ENCODE results near the gene ZNF500. TPM values are rescaled to one million over a fixed set of nuclear protein-coding genes. Genes with fewer than 3 reads are reported as not detected.
A peak's percentile ranks its signal among the peaks of the same experiment; 100 is the strongest.

The ZNF500 gene
- total RNA-seq, 1 experiment from 2014 or later: 29.2 TPM

- Histone ChIP-seq H3F3A (ENCODE audit: insufficient read depth, low read depth) (peaks cover 28% of the 10 kb centered on the region), H3K9me2 (ENCODE audit: insufficient read depth) (no peaks in the 10 kb centered on the region), H3K4me3 (peak overlapping the region; percentile 81), H2AFZ (peak overlapping the region; percentile 34; the same call in 1 of the 2 replicates), H3K9me3 (ENCODE audit: insufficient read depth, low read depth) (no peaks in the 10 kb centered on the region), H3K4me1 (replicated peaks; ENCODE audit: insufficient read depth) (peaks cover 23% of the 10 kb centered on the region), H3K27me3 (ENCODE audit: insufficient read depth, low read depth) (no peaks in the 10 kb centered on the region), H3K79me2 (ENCODE audit: low read depth) (peaks cover 14% of the 10 kb centered on the region), H3K36me3 (ENCODE audit: low read depth) (no peaks in the 10 kb centered on the region; the same call in 1 of the 2 replicates), H3K4me2 (peak overlapping the region; percentile 96), H3K27ac (peak overlapping the region; percentile 76), H4K20me1 (ENCODE audit: insufficient read depth) (no peaks in the 10 kb centered on the region)
- TF ChIP-seq EZH2 (IDR thresholded peaks at IDR 0.05; ENCODE audit: low read depth): no peak
- no peak for TF ChIP-seq CTCF (conservative IDR thresholded peaks at IDR 0.05)
- no peak for DNase-seq
- CTCF ChIA-PET: no interaction called here
- intact Hi-C loops (cut with micrococcal nuclease; ENCODE audit: unreplicated experiment): no loop called here
- POLR2A ChIA-PET (ENCODE audit: unreplicated experiment): interaction anchor here (0.5 to 0.7 kb wide), 4 partner anchors 17 to 328 kb away, joined by 3 to 4 read pairs (median 4); no protein-coding TSS in a partner anchor
- TSS peak; percentile 44 for BruUV-seq (replicated peaks)
Observed at GRCh38 chr16:4801051-4801961, 34.3 kb upstream of the ZNF500 start.

GRCh38 chr16:4800290-4801041 is 33.5 kb upstream of the ZNF500 start:
- TF ChIP-seq CTCF (conservative IDR thresholded peaks at IDR 0.05): no peak
- no peak for TF ChIP-seq EZH2 (IDR thresholded peaks at IDR 0.05; ENCODE audit: low read depth)
- H3K9me2 ChIP-seq (ENCODE audit: insufficient read depth): no peaks in the 10 kb centered on the region
- H3F3A ChIP-seq (ENCODE audit: insufficient read depth, low read depth): peaks cover 28% of the 10 kb centered on the region
- no peaks in the 10 kb centered on the region; the same call in 1 of the 2 replicates for H3K36me3 ChIP-seq (ENCODE audit: low read depth)
- intact Hi-C loops (cut with micrococcal nuclease; ENCODE audit: unreplicated experiment): no loop called here
- peak overlapping the region; percentile 96 for H3K4me2 ChIP-seq
- no peaks in the 10 kb centered on the region for H4K20me1 ChIP-seq (ENCODE audit: insufficient read depth)
- H3K4me1 ChIP-seq (replicated peaks; ENCODE audit: insufficient read depth): peaks cover 27% of the 10 kb centered on the region
- no TSS peak for BruUV-seq (replicated peaks)
- no peak overlapping the region for H3K4me3 ChIP-seq
- H2AFZ ChIP-seq: no peak overlapping the region
- H3K79me2 ChIP-seq (ENCODE audit: low read depth): peaks cover 23% of the 10 kb centered on the region
- CTCF ChIA-PET: no interaction called here
- H3K27ac ChIP-seq: no peak overlapping the region
- POLR2A ChIA-PET (ENCODE audit: unreplicated experiment): interaction anchor here (0.6 kb wide), 1 partner anchor 28 kb away, joined by 5 read pairs; no protein-coding TSS in a partner anchor
- H3K9me3 ChIP-seq (ENCODE audit: insufficient read depth, low read depth): no peaks in the 10 kb centered on the region
- H3K27me3 ChIP-seq (ENCODE audit: insufficient read depth, low read depth): no peaks in the 10 kb centered on the region
- peak in 1 of 2 experiments; percentile 71 for DNase-seq

GRCh38 chr16:4799171-4799855 is 32.4 kb upstream of the ZNF500 start:
- Histone ChIP-seq H3K4me2 (no peak overlapping the region), H3K9me3 (ENCODE audit: insufficient read depth, low read depth) (no peaks in the 10 kb centered on the region), H3K36me3 (ENCODE audit: low read depth) (no peaks in the 10 kb centered on the region; the same call in 1 of the 2 replicates), H3K27ac (no peak overlapping the region), H3F3A (ENCODE audit: insufficient read depth, low read depth) (peaks cover 28% of the 10 kb centered on the region), H3K4me3 (no peak overlapping the region), H4K20me1 (ENCODE audit: insufficient read depth) (no peaks in the 10 kb centered on the region), H3K79me2 (ENCODE audit: low read depth) (peaks cover 25% of the 10 kb centered on the region), H3K4me1 (replicated peaks; ENCODE audit: insufficient read depth) (peaks cover 33% of the 10 kb centered on the region), H3K9me2 (ENCODE audit: insufficient read depth) (no peaks in the 10 kb centered on the region), H3K27me3 (ENCODE audit: insufficient read depth, low read depth) (no peaks in the 10 kb centered on the region), H2AFZ (no peak overlapping the region)
- CTCF ChIA-PET: no interaction called here
- no peak for DNase-seq
- intact Hi-C loops (cut with micrococcal nuclease; ENCODE audit: unreplicated experiment): no loop called here
- BruUV-seq (replicated peaks): no TSS peak
- POLR2A ChIA-PET (ENCODE audit: unreplicated experiment): interaction anchor here (0.6 to 0.9 kb wide), 3 partner anchors 11 to 65 kb away, joined by 3 to 4 read pairs (median 4); partner anchors contain the start of gene DNAAF8
- TF ChIP-seq CTCF (conservative IDR thresholded peaks at IDR 0.05) (no peak), EZH2 (IDR thresholded peaks at IDR 0.05; ENCODE audit: low read depth) (no peak)
